Peyer's patch (tissue), 4 donors: ENCODE measurements around the gene PDE1C. TPM values are rescaled to one million over a fixed set of nuclear protein-coding genes. Genes with fewer than 3 reads are reported as not detected.
"Not testable (repeated sequence)": the region's sequence is repeated elsewhere in the genome, so short reads cannot be mapped to it uniquely, and the experiment has no call there.

ENCODE experiments used
- DNase-seq, 3 donors: peaks; one replicate each; pipeline ENCODE4 v3.0.0-alpha.2; 2017 to 2019
- H3K27ac ChIP-seq, 4 donors: fragments of 200-600 bp; sonication (generic); one replicate each; pipeline ENCODE4 v1.5.1; 2016 to 2019
- H3K27me3 ChIP-seq, 2 donors: fragments of 200-600 bp; sonication (generic); one replicate each; pipeline ENCODE4 v1.5.1; 2019
- H3K36me3 ChIP-seq, 3 donors: fragments of 200-600 bp; sonication (generic); one replicate each; pipeline ENCODE4 v1.5.1; 2016 to 2019
- H3K4me1 ChIP-seq, 4 donors: fragments of 200-600 bp; sonication (generic); one replicate each; pipeline ENCODE4 v1.5.1; 2016 to 2019
- H3K4me3 ChIP-seq, 4 donors: fragments of 200-600 bp; sonication (generic); 1 replicate in 3 of 4; 2 replicates in 1 of 4; pipeline ENCODE4 v1.5.1; 2016 to 2019; ENCODE audit warnings: mild to moderate bottlenecking in 1 of 4
- H3K9me3 ChIP-seq, 4 donors: fragments of 200-600 bp; sonication (generic); one replicate each; pipeline ENCODE4 v1.5.1; 2016 to 2019; ENCODE audit warnings: mild to moderate bottlenecking in 1 of 4
- CTCF ChIP-seq, 6 experiments: fragments of 450-650 bp in 4 of 6; fragments of 200-600 bp in 2 of 6; sonication (generic) in 1 of 6; IDR thresholded peaks; one replicate each; pipeline ENCODE4 v1.5.1; 2017 to 2019; ENCODE audit warnings: antibody characterized with exemption in 6 of 6, mild to moderate bottlenecking in 3 of 6, moderate library complexity in 1 of 6
- POLR2A ChIP-seq, 2 donors: fragments of 450-650 bp; IDR thresholded peaks; one replicate each; pipeline ENCODE4 v1.5.1; 2017; ENCODE audit warnings: antibody characterized with exemption in 2 of 2, mild to moderate bottlenecking in 2 of 2, moderate library complexity in 2 of 2
- total RNA-seq, 4 donors: library from RNA; depleted of rRNA; stranded (reverse); fragments of >200 nt; gene quantifications; one replicate each; pipeline ENCODE4 v1.1.0, GENCODE V29; 2016

The PDE1C gene
- total RNA-seq, 4 donors from 2014 or later: 2.5 to 15.7 (median 3.3) TPM

- H3K9me3 ChIP-seq: no peaks in the 10 kb centered on the region
- H3K4me3 ChIP-seq: no peak overlapping the region
- no peak overlapping the region for H3K27ac ChIP-seq
- DNase-seq: no peak
- H3K27me3 ChIP-seq: no peaks in the 10 kb centered on the region
- H3K36me3 ChIP-seq: no peaks in the 10 kb centered on the region
- no peak for TF ChIP-seq CTCF (IDR thresholded peaks at IDR 0.05)
- TF ChIP-seq POLR2A (IDR thresholded peaks at IDR 0.05): no peak
- H3K4me1 ChIP-seq: no peaks in the 10 kb centered on the region
Measured at GRCh38 chr7:31853380-31853779, 216.8 kb downstream of the PDE1C start.

- TF ChIP-seq POLR2A (IDR thresholded peaks at IDR 0.05): no peak
- no peak for TF ChIP-seq CTCF (IDR thresholded peaks at IDR 0.05)
- no peak overlapping the region for H3K27ac ChIP-seq
- DNase-seq: no peak
- no peaks in the 10 kb centered on the region for H3K4me1 ChIP-seq
- H3K36me3 ChIP-seq: no peaks in the 10 kb centered on the region
- no peak overlapping the region for H3K4me3 ChIP-seq
- no peaks in the 10 kb centered on the region for H3K27me3 ChIP-seq
- no peaks in the 10 kb centered on the region for H3K9me3 ChIP-seq
Measured at GRCh38 chr7:31852462-31852861, 217.7 kb downstream of the PDE1C start.

- Histone ChIP-seq H3K4me3 (no peak overlapping the region), H3K4me1 (no peaks in the 10 kb centered on the region), H3K36me3 (no peaks in the 10 kb centered on the region), H3K27ac (no peak overlapping the region), H3K27me3 (no peaks in the 10 kb centered on the region), H3K9me3 (no peaks in the 10 kb centered on the region)
- DNase-seq: no peak
- TF ChIP-seq CTCF (IDR thresholded peaks at IDR 0.05) (no peak), POLR2A (IDR thresholded peaks at IDR 0.05) (no peak)
Measured at GRCh38 chr7:31851119-31851518, 219.1 kb downstream of the PDE1C start.

GRCh38 chr7:31850601-31851000 lies 219.6 kb downstream of the PDE1C start:
- H3K27ac ChIP-seq: no peak overlapping the region
- no peak overlapping the region for H3K4me3 ChIP-seq
- no peak for DNase-seq
- no peaks in the 10 kb centered on the region for H3K9me3 ChIP-seq
- no peaks in the 10 kb centered on the region for H3K4me1 ChIP-seq
- TF ChIP-seq POLR2A (IDR thresholded peaks at IDR 0.05): no peak
- TF ChIP-seq CTCF (IDR thresholded peaks at IDR 0.05): no peak
- no peaks in the 10 kb centered on the region for H3K27me3 ChIP-seq
- no peaks in the 10 kb centered on the region for H3K36me3 ChIP-seq

GRCh38 chr7:31850066-31850465 lies 220.1 kb downstream of the PDE1C start:
- DNase-seq: no peak
- Histone ChIP-seq H3K4me3 (no peak overlapping the region), H3K27ac (no peak overlapping the region), H3K36me3 (no peaks in the 10 kb centered on the region), H3K27me3 (no peaks in the 10 kb centered on the region), H3K4me1 (no peaks in the 10 kb centered on the region), H3K9me3 (no peaks in the 10 kb centered on the region)
- no peak for TF ChIP-seq CTCF (IDR thresholded peaks at IDR 0.05)
- no peak for TF ChIP-seq POLR2A (IDR thresholded peaks at IDR 0.05)

GRCh38 chr7:31835471-31835870 lies 234.7 kb downstream of the PDE1C start:
- no peak for DNase-seq
- H3K4me1 ChIP-seq: no peaks in the 10 kb centered on the region
- no peak overlapping the region for H3K4me3 ChIP-seq
- H3K27me3 ChIP-seq: no peaks in the 10 kb centered on the region
- H3K9me3 ChIP-seq: no peaks in the 10 kb centered on the region
- H3K27ac ChIP-seq: no peak overlapping the region
- TF ChIP-seq POLR2A (IDR thresholded peaks at IDR 0.05) (no peak), CTCF (IDR thresholded peaks at IDR 0.05) (no peak)
- no peaks in the 10 kb centered on the region for H3K36me3 ChIP-seq

- not testable (repeated sequence) for H3K36me3 ChIP-seq, H3K27me3 ChIP-seq
Measured at GRCh38 chr7:31833625-31834024, 236.6 kb downstream of the PDE1C start.

More at GRCh38 chr7:31833625-31834024, 236.6 kb downstream of the PDE1C start:
- not testable (repeated sequence) for DNase-seq, H3K27ac ChIP-seq, H3K4me3 ChIP-seq, H3K4me1 ChIP-seq, H3K9me3 ChIP-seq
